ENCODE data around the gene EIF4G1.
A peak's percentile ranks its signal among the peaks of the same experiment; 100 is the strongest.

Gene EIF4G1

DNA sequence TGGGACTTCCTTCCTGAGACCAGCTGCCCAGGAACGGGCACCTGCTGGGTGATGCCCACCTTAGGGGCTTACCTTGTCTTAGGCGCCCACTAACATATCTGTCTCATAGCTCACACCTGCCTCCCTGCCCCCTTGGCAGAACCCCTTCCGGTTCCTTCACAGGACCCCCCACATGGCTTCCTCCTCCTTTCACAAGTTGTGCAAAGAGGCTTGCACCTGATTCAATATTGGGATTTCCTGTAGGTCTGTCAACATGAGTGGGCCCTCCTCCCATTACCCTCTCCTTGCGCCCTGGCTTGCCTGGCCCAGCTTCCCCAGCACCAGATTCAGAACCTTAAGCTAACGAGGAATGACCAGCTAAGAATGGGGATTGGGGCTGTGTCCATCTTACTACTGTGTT lies 63.0 kb downstream of the EIF4G1 start:
- H3K36me3 ChIP-seq, result no peaks in the 10 kb centered on the region

GRCh38 chr3:184377882-184378445 lies 63.6 kb downstream of the EIF4G1 start, which contains the start of gene THPO:
Gene THPO, minus strand, starts transcription at chr3:184378207. Its CDS starts 1,948 bp downstream, at chr3:184376259.
- Histone ChIP-seq H3K27me3 (peaks cover 100% of the 10 kb centered on the region), H3K27ac (no peak within 1 kb of the TSS), H3K36me3 (no peaks in the 10 kb centered on the region), H3K9me3 (no peaks in the 10 kb centered on the region), H3K4me3 (ENCODE audit: low read depth in 1 of 2, low read length in 1 of 2) (no peak within 1 kb of the TSS), H3K4me1 (ENCODE audit: control insufficient read depth in 1 of 2, insufficient read depth in 1 of 2, low read depth in 1 of 2, low read length in 1 of 2) (peaks cover 17% of the 10 kb centered on the region in 2 experiments)
- no peak for TF ChIP-seq CTCF (IDR thresholded peaks at IDR 0.05)

More for the DNA sequence above, 63.0 kb downstream of the EIF4G1 start:
- Histone ChIP-seq H3K9me3 (no peaks in the 10 kb centered on the region), H3K4me1 (ENCODE audit: control insufficient read depth in 1 of 2, insufficient read depth in 1 of 2, low read depth in 1 of 2, low read length in 1 of 2) (peaks cover 17% of the 10 kb centered on the region in 2 experiments), H3K27me3 (peaks cover 97% of the 10 kb centered on the region), H3K4me3 (ENCODE audit: low read depth in 1 of 2, low read length in 1 of 2) (no peak overlapping the region), H3K27ac (no peak overlapping the region)
- no peak for TF ChIP-seq CTCF (IDR thresholded peaks at IDR 0.05)

DNA sequence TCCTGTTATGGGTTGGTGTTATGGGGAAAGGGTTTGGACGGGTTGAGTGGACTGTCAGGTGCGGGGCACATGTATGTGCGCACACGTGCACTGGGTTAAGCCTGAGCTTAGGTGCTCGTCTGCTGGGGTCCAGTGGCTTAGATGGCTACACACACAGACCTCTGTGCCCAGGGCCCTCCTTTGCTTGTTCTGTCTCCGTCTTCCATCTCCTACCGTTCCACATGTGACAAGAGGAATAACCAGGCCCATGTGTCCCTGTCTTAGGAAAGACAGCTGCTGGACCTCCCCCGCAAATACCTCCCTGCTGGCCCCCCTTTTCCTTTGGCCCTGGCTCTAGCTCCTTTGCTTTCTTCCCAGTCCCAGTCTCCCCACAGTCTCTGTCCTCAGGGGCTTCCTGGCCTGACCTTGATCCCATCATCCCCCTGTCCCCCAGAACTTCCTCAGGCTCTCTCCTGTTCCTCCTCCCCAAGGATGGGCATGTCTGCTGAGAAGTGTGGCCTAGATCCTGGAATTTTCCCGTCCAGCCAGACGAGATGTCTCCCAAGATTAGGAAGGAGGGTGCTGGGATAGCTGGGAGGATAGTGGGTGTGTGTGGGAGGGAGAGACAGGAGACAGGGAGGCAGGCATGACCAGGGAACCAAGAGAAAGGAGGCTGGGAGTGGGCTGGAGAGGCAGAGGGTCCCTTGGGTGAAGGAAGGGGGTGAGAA lies 64.4 kb downstream of the EIF4G1 start:
- Histone ChIP-seq H3K27me3 (peaks cover 99% of the 10 kb centered on the region), H3K36me3 (no peaks in the 10 kb centered on the region), H3K27ac (no peak overlapping the region), H3K9me3 (no peaks in the 10 kb centered on the region), H3K4me3 (ENCODE audit: low read depth in 1 of 2, low read length in 1 of 2) (no peak overlapping the region), H3K4me1 (ENCODE audit: control insufficient read depth in 1 of 2, insufficient read depth in 1 of 2, low read depth in 1 of 2, low read length in 1 of 2) (peaks cover 17% of the 10 kb centered on the region in 2 experiments)
- TF ChIP-seq CTCF (IDR thresholded peaks at IDR 0.05), result no peak

DNA sequence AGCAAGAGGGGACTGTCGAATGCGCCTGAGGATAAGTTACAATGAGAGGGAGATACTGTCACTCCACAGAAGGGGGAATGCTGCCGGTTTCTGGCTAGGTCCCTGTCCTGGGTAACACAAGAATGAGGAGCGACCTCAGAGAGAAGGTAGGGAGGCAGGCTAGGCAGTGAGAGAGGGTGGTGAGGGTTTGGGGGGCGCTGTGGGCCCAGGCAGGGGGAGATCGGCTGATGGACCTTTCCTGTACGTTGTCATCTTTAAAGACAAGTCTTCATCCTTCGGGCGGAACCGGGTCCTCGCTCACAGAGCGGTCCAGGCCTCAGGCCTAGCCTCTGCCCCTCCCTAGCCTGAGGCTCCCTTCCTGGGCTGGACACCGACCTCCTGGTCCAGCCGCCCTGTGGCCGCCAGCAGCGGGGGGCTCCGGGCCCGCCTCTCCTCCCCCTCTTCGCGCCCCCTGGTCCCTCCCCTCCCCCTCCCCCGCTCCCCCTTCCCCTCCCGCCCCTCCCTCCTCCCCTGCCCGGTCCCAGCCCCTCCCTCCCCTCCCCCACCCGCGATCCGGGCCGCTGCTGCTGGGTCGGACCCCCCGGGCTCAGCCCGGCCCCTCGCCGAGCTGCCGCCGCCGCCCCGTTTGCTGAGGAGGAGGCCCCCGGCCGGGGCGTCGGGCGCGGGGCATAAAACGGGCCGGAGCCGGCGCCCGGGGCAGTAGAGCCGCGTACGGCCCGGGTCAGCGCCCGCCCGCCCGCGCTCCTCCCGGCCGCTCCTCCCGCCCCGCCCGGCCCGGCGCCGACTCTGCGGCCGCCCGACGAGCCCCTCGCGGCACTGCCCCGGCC lies 65.2 kb downstream of the EIF4G1 start, which contains the start of gene CHRD:
Gene CHRD (plus strand): TSS at position 697 of the 827 bp plus-strand sequence. CDS start 265 bp downstream, outside the sequence.
- Histone ChIP-seq H3K27ac (no peak within 1 kb of the TSS), H3K36me3 (no peaks in the 10 kb centered on the region), H3K27me3 (peaks cover 99% of the 10 kb centered on the region), H3K4me1 (ENCODE audit: control insufficient read depth in 1 of 2, insufficient read depth in 1 of 2, low read depth in 1 of 2, low read length in 1 of 2) (peaks cover 17% of the 10 kb centered on the region in 2 experiments), H3K4me3 (ENCODE audit: low read depth in 1 of 2, low read length in 1 of 2) (peak within 1 kb of the TSS in 1 of 2 experiments; percentile 18), H3K9me3 (no peaks in the 10 kb centered on the region)
- no peak for TF ChIP-seq CTCF (IDR thresholded peaks at IDR 0.05)

GRCh38 chr3:184380185-184380626 lies 65.8 kb downstream of the EIF4G1 start:
- Histone ChIP-seq H3K27ac (no peak overlapping the region), H3K27me3 (peaks cover 99% of the 10 kb centered on the region), H3K4me1 (ENCODE audit: control insufficient read depth in 1 of 2, insufficient read depth in 1 of 2, low read depth in 1 of 2, low read length in 1 of 2) (peaks cover 17% of the 10 kb centered on the region in 2 experiments), H3K36me3 (no peaks in the 10 kb centered on the region), H3K4me3 (ENCODE audit: low read depth in 1 of 2, low read length in 1 of 2) (no peak overlapping the region), H3K9me3 (no peaks in the 10 kb centered on the region)
- TF ChIP-seq CTCF (IDR thresholded peaks at IDR 0.05), result no peak
